Endothelial cell of umbilical vein (primary cell): ENCODE measurements around the gene MGAT5. TPM values are rescaled to one million over a fixed set of nuclear protein-coding genes. Genes with fewer than 3 reads are reported as not detected.

ENCODE experiments used
- BruUV-seq: library from RNA; stranded (reverse); fragments of 400-500 nt; replicated peaks from 2 replicates; lab custom pipeline; 2021; lab: Mats Ljungman, UMichigan
- CTCF ChIA-PET: fragments of 300-600, 350-600 bp; sonication (Branson Sonifier 250); formaldehyde crosslinking; loops from one replicate; lab custom pipeline; 2021; ENCODE audit warnings: antibody characterized with exemption, inconsistent platforms; lab: Charles Lee
- POLR2A ChIA-PET: fragments of 300-600, 350-600 bp; sonication (Branson Sonifier 250); formaldehyde crosslinking; loops from one replicate; lab custom pipeline; 2021; ENCODE audit warnings: antibody characterized with exemption, inconsistent platforms; lab: Charles Lee
- DNase-seq: peaks from one replicate; pipeline ENCODE4 v3.0.0-alpha.2; 2011; ENCODE audit warnings: low read depth, low spot score
- FAIRE-seq: peaks from 2 replicates; lab custom pipeline; 2011; peaks lifted over from hg19 to GRCh38; lab: Jason Lieb, UNC
- H2AFZ ChIP-seq: 2 replicates; pipeline ENCODE4 v1.6.0; 2012; ENCODE audit warnings: low read depth, low read length, control low read depth, inconsistent platforms
- H3K27ac ChIP-seq: 2 replicates; pipeline ENCODE4 v1.5.1; 2011; ENCODE audit warnings: low read depth, mild to moderate bottlenecking, control low read depth, low read length, moderate library complexity; ENCODE audit not compliant: insufficient read depth
- H3K27me3 ChIP-seq, 2 experiments: 2 replicates each; pipeline versions ENCODE4 v1.6.0 to v1.6.1; 2011; ENCODE audit warnings: low read length in 2 of 2, mixed read lengths in 1 of 2; ENCODE audit not compliant: control insufficient read depth in 2 of 2, insufficient read depth in 2 of 2
- H3K36me3 ChIP-seq, 2 experiments: 2 replicates in 1 of 2; 3 replicates in 1 of 2; pipeline ENCODE4 v1.5.1; 2011; ENCODE audit warnings: low read length in 2 of 2, mild to moderate bottlenecking in 1 of 2, moderate library complexity in 1 of 2; ENCODE audit not compliant: control insufficient read depth in 2 of 2, insufficient read depth in 2 of 2; ENCODE audit errors: extremely low read depth in 1 of 2
- H3K4me1 ChIP-seq: 3 replicates; pipeline ENCODE4 v1.5.1; 2011; ENCODE audit warnings: mild to moderate bottlenecking, low read length; ENCODE audit not compliant: control insufficient read depth, insufficient read depth; ENCODE audit errors: extremely low read depth
- H3K4me2 ChIP-seq: 2 replicates; pipeline ENCODE4 v1.6.1; 2011; ENCODE audit warnings: low read length, control low read depth, mixed read lengths; ENCODE audit not compliant: insufficient read depth
- H3K4me3 ChIP-seq, 3 experiments: fragments of 200-600 bp in 1 of 3; sonication (generic), shearing (Covaris generic) in 1 of 3; replicated peaks in 1 of 3; 2 replicates each; pipeline ENCODE4 v1.5.1; 2011 to 2016; ENCODE audit warnings: control low read depth in 3 of 3, low read length in 3 of 3, mild to moderate bottlenecking in 2 of 3, inconsistent platforms in 1 of 3, low read depth in 1 of 3, moderate library complexity in 1 of 3; ENCODE audit not compliant: insufficient read depth in 1 of 3
- H3K79me2 ChIP-seq: 2 replicates; pipeline ENCODE4 v1.6.0; 2012; ENCODE audit warnings: low read length, inconsistent platforms; ENCODE audit not compliant: control insufficient read depth, insufficient read depth
- H3K9ac ChIP-seq: replicated peaks from 2 replicates; pipeline ENCODE3; 2011; ENCODE audit warnings: low read length, control low read depth; ENCODE audit not compliant: insufficient read depth; ENCODE audit errors: extremely low read depth
- H3K9me1 ChIP-seq: replicated peaks from 3 replicates; pipeline ENCODE4 v1.6.0; 2011; ENCODE audit warnings: mild to moderate bottlenecking, low read length; ENCODE audit not compliant: control insufficient read depth, insufficient read depth; ENCODE audit errors: extremely low read depth
- H3K9me3 ChIP-seq: replicated peaks from 2 replicates; pipeline ENCODE4 v1.5.1; 2012; ENCODE audit warnings: low read length, inconsistent platforms; ENCODE audit not compliant: control insufficient read depth, insufficient read depth
- H4K20me1 ChIP-seq: replicated peaks from 2 replicates; pipeline ENCODE3; 2011; ENCODE audit warnings: mild to moderate bottlenecking, low read length; ENCODE audit not compliant: control insufficient read depth, insufficient read depth; ENCODE audit errors: extremely low read depth
- EZH2 ChIP-seq: IDR thresholded peaks from 2 replicates; pipeline ENCODE4 v1.6.1; 2012; ENCODE audit warnings: borderline replicate concordance, low read depth, mild to moderate bottlenecking, moderate library complexity, low read length, inconsistent platforms; ENCODE audit not compliant: severe bottlenecking
- FOS ChIP-seq: IDR thresholded peaks from 2 replicates; pipeline ENCODE4 v1.6.1; 2011; ENCODE audit warnings: mild to moderate bottlenecking, low read length, moderate library complexity, borderline replicate concordance; ENCODE audit not compliant: insufficient read depth
- GATA2 ChIP-seq: IDR thresholded peaks from 2 replicates; pipeline ENCODE4 v1.7.0; 2011; ENCODE audit warnings: low read depth, mild to moderate bottlenecking, moderate library complexity, mixed read lengths, low read length; ENCODE audit not compliant: insufficient read length, insufficient read depth
- JUN ChIP-seq: IDR thresholded peaks from 2 replicates; pipeline ENCODE4 v1.6.1; 2011; ENCODE audit warnings: borderline replicate concordance, low read depth; ENCODE audit not compliant: insufficient read length, insufficient read depth
- MYC ChIP-seq: IDR thresholded peaks from one replicate; pipeline ENCODE4 v1.6.1; 2011; ENCODE audit warnings: mild to moderate bottlenecking, low read depth, low read length
- POLR2A ChIP-seq: IDR thresholded peaks from 2 replicates; pipeline ENCODE4 v1.6.1; 2012; ENCODE audit warnings: low read depth, mild to moderate bottlenecking, control low read depth, low read length
- POLR2AphosphoS5 ChIP-seq: IDR thresholded peaks from 2 replicates; pipeline ENCODE4 v1.6.1; 2012; ENCODE audit warnings: low read depth, mild to moderate bottlenecking, control low read depth, low read length, moderate library complexity; ENCODE audit not compliant: insufficient read depth
- dilution Hi-C: fragments of 300-500 bp; cut with MboI; formaldehyde crosslinking; loops from one replicate; pipeline ENCODE4 v1.15.0; 2019; ENCODE audit warnings: low sequenced_read_pairs; ENCODE audit not compliant: extremely low pct_ligation_motif_present
- intact Hi-C: fragments of 100-400 bp; cut with micrococcal nuclease; formaldehyde crosslinking; loops from one replicate; pipeline ENCODE4 v1.10.0; 2022
- polyA plus RNA-seq, 4 experiments: library from polyadenylated mRNA; depleted of rRNA in 3 of 4; stranded (reverse) in 3 of 4; unstranded in 1 of 4; fragments of >200 nt; gene quantifications; 2 replicates each; pipeline versions ENCODE4 v1.2.1 to v1.2.3, GENCODE V29; 2011 to 2012; ENCODE audit warnings: missing spikeins in 1 of 4
- total RNA-seq: library from RNA; stranded (reverse); gene quantifications from 2 replicates; pipeline ENCODE4 v1.2.3, GENCODE V29; 2021
- TF ChIP-seq, protein P1 (sequence below): IDR thresholded peaks from 2 replicates; pipeline ENCODE4 v1.6.1; 2011; ENCODE audit not compliant: insufficient read depth, insufficient read length
- TF ChIP-seq, protein P2 (sequence below), 2 donors: IDR thresholded peaks; 1 replicate in 1 of 2; 2 replicates in 1 of 2; pipeline ENCODE4 v1.5.1; 2011; ENCODE audit warnings: low read length in 2 of 2, mild to moderate bottlenecking in 2 of 2, moderate library complexity in 2 of 2, control low read depth in 1 of 2, inconsistent platforms in 1 of 2, low read depth in 1 of 2; ENCODE audit not compliant: insufficient read depth in 1 of 2; ENCODE audit errors: extremely low read depth in 1 of 2

Gene MGAT5
- total and polyA plus RNA-seq, 2 donors (not counting 3 experiments of a cell fraction or from before 2014, with no cell fraction given) = 17.7 to 84.1 TPM

DNA sequence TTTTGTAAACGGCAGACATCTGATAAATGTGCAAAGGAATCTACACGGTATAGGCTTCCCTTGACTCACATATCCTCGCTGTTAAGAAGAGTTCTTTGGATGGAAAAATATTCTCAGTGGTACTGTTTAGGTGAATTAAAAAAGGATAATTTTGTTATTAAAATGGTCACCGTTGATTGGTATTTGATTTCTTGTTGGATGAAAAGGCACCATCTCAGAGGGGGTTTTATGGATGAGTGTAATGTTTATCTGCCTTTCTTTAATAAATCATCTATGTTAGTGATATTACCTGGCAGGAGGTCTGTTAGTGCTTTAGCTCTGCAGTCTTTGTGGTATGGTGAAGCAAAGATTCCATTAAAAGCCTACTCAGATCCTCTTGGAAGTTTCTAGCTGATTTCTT is 92.3 kb downstream of the MGAT5 start:
- no peaks in the 10 kb centered on the region for H3K9me1 ChIP-seq
- dilution Hi-C loops (no loop called here), intact Hi-C loops (no loop called here)
- no peaks in the 10 kb centered on the region for H3K79me2 ChIP-seq
- no peaks in the 10 kb centered on the region for H3K27me3 ChIP-seq
- H3K4me1 ChIP-seq = peaks cover 9% of the 10 kb centered on the region
- no peak for TF ChIP-seq EZH2
- TF ChIP-seq JUN = no peak
- TF ChIP-seq POLR2AphosphoS5 = no peak
- TF ChIP-seq POLR2A = no peak
- TF ChIP-seq, protein P1, sequence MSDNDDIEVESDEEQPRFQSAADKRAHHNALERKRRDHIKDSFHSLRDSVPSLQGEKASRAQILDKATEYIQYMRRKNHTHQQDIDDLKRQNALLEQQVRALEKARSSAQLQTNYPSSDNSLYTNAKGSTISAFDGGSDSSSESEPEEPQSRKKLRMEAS = no peak
- TF ChIP-seq FOS = no peak
- TF ChIP-seq GATA2 = no peak
- TF ChIP-seq, protein P2, sequence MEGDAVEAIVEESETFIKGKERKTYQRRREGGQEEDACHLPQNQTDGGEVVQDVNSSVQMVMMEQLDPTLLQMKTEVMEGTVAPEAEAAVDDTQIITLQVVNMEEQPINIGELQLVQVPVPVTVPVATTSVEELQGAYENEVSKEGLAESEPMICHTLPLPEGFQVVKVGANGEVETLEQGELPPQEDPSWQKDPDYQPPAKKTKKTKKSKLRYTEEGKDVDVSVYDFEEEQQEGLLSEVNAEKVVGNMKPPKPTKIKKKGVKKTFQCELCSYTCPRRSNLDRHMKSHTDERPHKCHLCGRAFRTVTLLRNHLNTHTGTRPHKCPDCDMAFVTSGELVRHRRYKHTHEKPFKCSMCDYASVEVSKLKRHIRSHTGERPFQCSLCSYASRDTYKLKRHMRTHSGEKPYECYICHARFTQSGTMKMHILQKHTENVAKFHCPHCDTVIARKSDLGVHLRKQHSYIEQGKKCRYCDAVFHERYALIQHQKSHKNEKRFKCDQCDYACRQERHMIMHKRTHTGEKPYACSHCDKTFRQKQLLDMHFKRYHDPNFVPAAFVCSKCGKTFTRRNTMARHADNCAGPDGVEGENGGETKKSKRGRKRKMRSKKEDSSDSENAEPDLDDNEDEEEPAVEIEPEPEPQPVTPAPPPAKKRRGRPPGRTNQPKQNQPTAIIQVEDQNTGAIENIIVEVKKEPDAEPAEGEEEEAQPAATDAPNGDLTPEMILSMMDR (IDR thresholded peaks at IDR 0.05; ENCODE audit: extremely low read depth in 1 of 2, insufficient read depth in 1 of 2, low read depth in 1 of 2, low read length in 2 of 2) = no peak
- no peak for TF ChIP-seq MYC
- ChIA-PET POLR2A (no interaction called here), CTCF (no interaction called here)
- no peak overlapping the region for H3K27ac ChIP-seq
- BruUV-seq = no TSS peak
- no peak overlapping the region for H3K4me3 ChIP-seq
- H3K9ac ChIP-seq = no peak overlapping the region
- H3K4me2 ChIP-seq = no peak overlapping the region
- H3K9me3 ChIP-seq = no peaks in the 10 kb centered on the region
- H2AFZ ChIP-seq = no peak overlapping the region
- FAIRE-seq (no peak), DNase-seq (no peak)
- H3K36me3 ChIP-seq = peaks cover 0 to 2% of the 10 kb centered on the region in 2 experiments
- no peaks in the 10 kb centered on the region for H4K20me1 ChIP-seq
